ENCODE measurements around the gene AKAP1.

AKAP1 gene

GRCh38 chr17:57062865-57063264, 22.2 kb upstream of the AKAP1 start:
- no peak overlapping the region for H4K91ac ChIP-seq (ENCODE audit: low read depth, low read length)
- peak in 1 of 2 donors; percentile 16 for DNase-seq
- H3K27ac ChIP-seq (ENCODE audit: low read depth, low read length) = no peak overlapping the region
- H2AFZ ChIP-seq (ENCODE audit: insufficient read depth, low read length, poor library complexity) = no peak overlapping the region
- no peak overlapping the region for H4K8ac ChIP-seq (ENCODE audit: low read depth, low read length)
- no peaks in the 10 kb centered on the region for H3K79me1 ChIP-seq (ENCODE audit: low read length)
- no peak overlapping the region for H3K4me3 ChIP-seq (ENCODE audit: low read depth, low read length)
- no peak overlapping the region for H3K9ac ChIP-seq (ENCODE audit: low read length)
- no peak overlapping the region for H4K12ac ChIP-seq (ENCODE audit: low read depth, low read length)
- H3K14ac ChIP-seq (ENCODE audit: low read length) = no peak overlapping the region
- no peak overlapping the region for H2BK12ac ChIP-seq (ENCODE audit: low read length)
- H3K27me3 ChIP-seq (ENCODE audit: insufficient read depth, low read length) = no peaks in the 10 kb centered on the region
- no peak overlapping the region for H2AK5ac ChIP-seq (ENCODE audit: low read length)
- no peak overlapping the region for H3K4me2 ChIP-seq (ENCODE audit: low read length)
- H3K79me2 ChIP-seq (ENCODE audit: control insufficient read depth, insufficient read depth, low read length, poor library complexity) = no peaks in the 10 kb centered on the region
- no peaks in the 10 kb centered on the region for H3K36me3 ChIP-seq (ENCODE audit: control insufficient read depth in 1 of 2, insufficient read depth in 2 of 2, low read length in 2 of 2)
- H2BK120ac ChIP-seq (ENCODE audit: insufficient read depth, low read length, poor library complexity) = no peak overlapping the region
- H2BK5ac ChIP-seq (ENCODE audit: low read depth, low read length, poor library complexity) = no peak overlapping the region
- no peaks in the 10 kb centered on the region for H3K9me3 ChIP-seq (ENCODE audit: insufficient read depth, low read depth, low read length)
- H3K18ac ChIP-seq (ENCODE audit: low read length) = no peak overlapping the region
- no CpG with 5 or more reads among the region's 2 CpGs for WGBS (ENCODE audit: extremely low coverage, insufficient coverage, insufficient read length)
- H3K23ac ChIP-seq (ENCODE audit: low read length) = no peak overlapping the region
- H3K4ac ChIP-seq (ENCODE audit: low read depth, low read length) = no peak overlapping the region
- no peaks in the 10 kb centered on the region for H3K4me1 ChIP-seq (ENCODE audit: control insufficient read depth in 1 of 2, insufficient read depth in 2 of 2, low read length in 2 of 2)

- no peak overlapping the region for H4K8ac ChIP-seq (ENCODE audit: low read depth, low read length)
Measured at GRCh38 chr17:57067162-57067561, 17.9 kb upstream of the AKAP1 start.

GRCh38 chr17:57067781-57068180, 17.3 kb upstream of the AKAP1 start:
- Histone ChIP-seq H4K91ac (ENCODE audit: low read depth, low read length) (no peak overlapping the region), H3K23ac (ENCODE audit: low read length) (no peak overlapping the region), H2BK12ac (ENCODE audit: low read length) (no peak overlapping the region), H2AK5ac (ENCODE audit: low read length) (no peak overlapping the region), H3K9ac (ENCODE audit: low read length) (no peak overlapping the region), H3K14ac (ENCODE audit: low read length) (no peak overlapping the region), H3K4me3 (ENCODE audit: low read depth, low read length) (no peak overlapping the region), H2BK5ac (ENCODE audit: low read depth, low read length, poor library complexity) (no peak overlapping the region), H3K27ac (ENCODE audit: low read depth, low read length) (no peak overlapping the region), H2AFZ (ENCODE audit: insufficient read depth, low read length, poor library complexity) (no peak overlapping the region), H3K4ac (ENCODE audit: low read depth, low read length) (no peak overlapping the region), H2BK120ac (ENCODE audit: insufficient read depth, low read length, poor library complexity) (no peak overlapping the region), H3K36me3 (ENCODE audit: control insufficient read depth in 1 of 2, insufficient read depth in 2 of 2, low read length in 2 of 2) (no peaks in the 10 kb centered on the region), H3K18ac (ENCODE audit: low read length) (no peak overlapping the region), H3K4me2 (ENCODE audit: low read length) (no peak overlapping the region), H3K27me3 (ENCODE audit: insufficient read depth, low read length) (no peaks in the 10 kb centered on the region), H4K8ac (ENCODE audit: low read depth, low read length) (no peak overlapping the region), H3K79me2 (ENCODE audit: control insufficient read depth, insufficient read depth, low read length, poor library complexity) (no peaks in the 10 kb centered on the region), H3K9me3 (ENCODE audit: insufficient read depth, low read depth, low read length) (no peaks in the 10 kb centered on the region), H4K12ac (ENCODE audit: low read depth, low read length) (no peak overlapping the region), H3K4me1 (ENCODE audit: control insufficient read depth in 1 of 2, insufficient read depth in 2 of 2, low read length in 2 of 2) (no peaks in the 10 kb centered on the region), H3K79me1 (ENCODE audit: low read length) (no peaks in the 10 kb centered on the region)
- DNase-seq = no peak
- no CpG with 5 or more reads among the region's 1 CpG for WGBS (ENCODE audit: extremely low coverage, insufficient coverage, insufficient read length)

More at GRCh38 chr17:57067162-57067561, 17.9 kb upstream of the AKAP1 start:
- Histone ChIP-seq H3K9ac (ENCODE audit: low read length) (no peak overlapping the region), H3K4me2 (ENCODE audit: low read length) (no peak overlapping the region), H3K36me3 (ENCODE audit: control insufficient read depth in 1 of 2, insufficient read depth in 2 of 2, low read length in 2 of 2) (no peaks in the 10 kb centered on the region), H3K79me1 (ENCODE audit: low read length) (no peaks in the 10 kb centered on the region), H2AK5ac (ENCODE audit: low read length) (no peak overlapping the region), H3K27ac (ENCODE audit: low read depth, low read length) (no peak overlapping the region), H3K27me3 (ENCODE audit: insufficient read depth, low read length) (no peaks in the 10 kb centered on the region), H3K23ac (ENCODE audit: low read length) (no peak overlapping the region), H2AFZ (ENCODE audit: insufficient read depth, low read length, poor library complexity) (no peak overlapping the region), H3K4ac (ENCODE audit: low read depth, low read length) (no peak overlapping the region), H3K4me1 (ENCODE audit: control insufficient read depth in 1 of 2, insufficient read depth in 2 of 2, low read length in 2 of 2) (no peaks in the 10 kb centered on the region), H3K9me3 (ENCODE audit: insufficient read depth, low read depth, low read length) (no peaks in the 10 kb centered on the region), H4K12ac (ENCODE audit: low read depth, low read length) (no peak overlapping the region), H3K18ac (ENCODE audit: low read length) (no peak overlapping the region), H3K4me3 (ENCODE audit: low read depth, low read length) (no peak overlapping the region), H2BK5ac (ENCODE audit: low read depth, low read length, poor library complexity) (no peak overlapping the region), H3K14ac (ENCODE audit: low read length) (no peak overlapping the region), H2BK120ac (ENCODE audit: insufficient read depth, low read length, poor library complexity) (no peak overlapping the region), H4K91ac (ENCODE audit: low read depth, low read length) (no peak overlapping the region), H2BK12ac (ENCODE audit: low read length) (no peak overlapping the region), H3K79me2 (ENCODE audit: control insufficient read depth, insufficient read depth, low read length, poor library complexity) (no peaks in the 10 kb centered on the region)
- no CpG with 5 or more reads among the region's 4 CpGs for WGBS (ENCODE audit: extremely low coverage, insufficient coverage, insufficient read length)
- peak in 1 of 2 donors; percentile 29 for DNase-seq

- H3K27me3 ChIP-seq (ENCODE audit: insufficient read depth, low read length) = no peaks in the 10 kb centered on the region
- H3K79me2 ChIP-seq (ENCODE audit: control insufficient read depth, insufficient read depth, low read length, poor library complexity) = no peaks in the 10 kb centered on the region
- no peak for DNase-seq
- H3K14ac ChIP-seq (ENCODE audit: low read length) = no peak overlapping the region
- no CpG with 5 or more reads among the region's 4 CpGs for WGBS (ENCODE audit: extremely low coverage, insufficient coverage, insufficient read length)
- H4K12ac ChIP-seq (ENCODE audit: low read depth, low read length) = no peak overlapping the region
- H3K18ac ChIP-seq (ENCODE audit: low read length) = no peak overlapping the region
- no peak overlapping the region for H3K4me3 ChIP-seq (ENCODE audit: low read depth, low read length)
- H3K9ac ChIP-seq (ENCODE audit: low read length) = no peak overlapping the region
- H2BK12ac ChIP-seq (ENCODE audit: low read length) = no peak overlapping the region
- H3K4ac ChIP-seq (ENCODE audit: low read depth, low read length) = no peak overlapping the region
- H3K9me3 ChIP-seq (ENCODE audit: insufficient read depth, low read depth, low read length) = no peaks in the 10 kb centered on the region
- no peaks in the 10 kb centered on the region for H3K79me1 ChIP-seq (ENCODE audit: low read length)
- H2BK5ac ChIP-seq (ENCODE audit: low read depth, low read length, poor library complexity) = no peak overlapping the region
- no peak overlapping the region for H2BK120ac ChIP-seq (ENCODE audit: insufficient read depth, low read length, poor library complexity)
- no peak overlapping the region for H3K23ac ChIP-seq (ENCODE audit: low read length)
- H3K27ac ChIP-seq (ENCODE audit: low read depth, low read length) = no peak overlapping the region
- H4K8ac ChIP-seq (ENCODE audit: low read depth, low read length) = no peak overlapping the region
- no peaks in the 10 kb centered on the region for H3K4me1 ChIP-seq (ENCODE audit: control insufficient read depth in 1 of 2, insufficient read depth in 2 of 2, low read length in 2 of 2)
- no peak overlapping the region for H2AK5ac ChIP-seq (ENCODE audit: low read length)
- H3K36me3 ChIP-seq (ENCODE audit: control insufficient read depth in 1 of 2, insufficient read depth in 2 of 2, low read length in 2 of 2) = no peaks in the 10 kb centered on the region
- no peak overlapping the region for H3K4me2 ChIP-seq (ENCODE audit: low read length)
- no peak overlapping the region for H4K91ac ChIP-seq (ENCODE audit: low read depth, low read length)
- H2AFZ ChIP-seq (ENCODE audit: insufficient read depth, low read length, poor library complexity) = peak overlapping the region; percentile 10
Measured at GRCh38 chr17:57068222-57068658, 16.8 kb upstream of the AKAP1 start.

All from trophoblast cell (in vitro differentiated cells and primary cell).